Left ventricle myocardium inferior (tissue), 1 donor: ENCODE data around the gene DGUOK. TPM values are rescaled to one million over a fixed set of nuclear protein-coding genes. Genes with fewer than 3 reads are reported as not detected.

Experiments used
- DNase-seq: peaks from one replicate; pipeline ENCODE4 v3.0.0-alpha.2; 2020
- H3K27ac ChIP-seq: fragments of 200-600 bp; replicated peaks from 2 replicates; pipeline ENCODE4 v1.8.0; 2021
- H3K27me3 ChIP-seq: fragments of 200-600 bp; 2 replicates; pipeline ENCODE4 v1.8.0; 2021; ENCODE audit warnings: low read depth
- H3K36me3 ChIP-seq: fragments of 200-600 bp; 2 replicates; pipeline ENCODE4 v1.8.0; 2021
- H3K4me1 ChIP-seq: fragments of 200-600 bp; 2 replicates; pipeline ENCODE4 v1.8.0; 2021
- H3K4me3 ChIP-seq: fragments of 200-600 bp; 2 replicates; pipeline ENCODE4 v1.8.0; 2021; ENCODE audit warnings: mild to moderate bottlenecking, moderate library complexity
- H3K9me3 ChIP-seq: fragments of 200-600 bp; replicated peaks from 2 replicates; pipeline ENCODE4 v1.8.0; 2021
- intact Hi-C: fragments of 100-400 bp; cut with micrococcal nuclease; formaldehyde crosslinking; loops from one replicate; pipeline ENCODE4 v1.11.0; 2022
- total RNA-seq: library from RNA; stranded (reverse); fragmentation: NEBNext Ultra II Directional; extraction: Animal tissue kit (Norgen Biotek cat#: 25700); gene quantifications from one replicate; pipeline ENCODE4 v1.2.1, GENCODE V29; 2021
- TF ChIP-seq, protein P1 (sequence below): fragments of 200-600 bp; IDR thresholded peaks from 2 replicates; pipeline ENCODE4 v1.8.0; 2021; ENCODE audit warnings: antibody characterized with exemption, mild to moderate bottlenecking, borderline replicate concordance
- donor health status: DM: no; HTN: yes; CAD: no; lungs with severe emphysema.

DGUOK gene
- total RNA-seq, 1 donor from 2014 or later = 21.9 TPM

GRCh38 chr2:73921581-73921980, 5.1 kb upstream of the DGUOK start:
- peaks cover 5% of the 10 kb centered on the region for H3K4me1 ChIP-seq
- peaks cover 38% of the 10 kb centered on the region for H3K27me3 ChIP-seq
- DNase-seq = no peak
- no peak overlapping the region for H3K27ac ChIP-seq
- no peaks in the 10 kb centered on the region for H3K36me3 ChIP-seq
- intact Hi-C loops = no loop called here
- H3K4me3 ChIP-seq = no peak overlapping the region
- TF ChIP-seq, protein P1, sequence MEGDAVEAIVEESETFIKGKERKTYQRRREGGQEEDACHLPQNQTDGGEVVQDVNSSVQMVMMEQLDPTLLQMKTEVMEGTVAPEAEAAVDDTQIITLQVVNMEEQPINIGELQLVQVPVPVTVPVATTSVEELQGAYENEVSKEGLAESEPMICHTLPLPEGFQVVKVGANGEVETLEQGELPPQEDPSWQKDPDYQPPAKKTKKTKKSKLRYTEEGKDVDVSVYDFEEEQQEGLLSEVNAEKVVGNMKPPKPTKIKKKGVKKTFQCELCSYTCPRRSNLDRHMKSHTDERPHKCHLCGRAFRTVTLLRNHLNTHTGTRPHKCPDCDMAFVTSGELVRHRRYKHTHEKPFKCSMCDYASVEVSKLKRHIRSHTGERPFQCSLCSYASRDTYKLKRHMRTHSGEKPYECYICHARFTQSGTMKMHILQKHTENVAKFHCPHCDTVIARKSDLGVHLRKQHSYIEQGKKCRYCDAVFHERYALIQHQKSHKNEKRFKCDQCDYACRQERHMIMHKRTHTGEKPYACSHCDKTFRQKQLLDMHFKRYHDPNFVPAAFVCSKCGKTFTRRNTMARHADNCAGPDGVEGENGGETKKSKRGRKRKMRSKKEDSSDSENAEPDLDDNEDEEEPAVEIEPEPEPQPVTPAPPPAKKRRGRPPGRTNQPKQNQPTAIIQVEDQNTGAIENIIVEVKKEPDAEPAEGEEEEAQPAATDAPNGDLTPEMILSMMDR = no peak
- no peaks in the 10 kb centered on the region for H3K9me3 ChIP-seq

- Histone ChIP-seq H3K4me1 (peaks cover 14% of the 10 kb centered on the region), H3K36me3 (no peaks in the 10 kb centered on the region), H3K27me3 (peaks cover 31% of the 10 kb centered on the region), H3K9me3 (no peaks in the 10 kb centered on the region), H3K4me3 (no peak overlapping the region), H3K27ac (no peak overlapping the region)
- no peak for DNase-seq
- intact Hi-C loops = no loop called here
- TF ChIP-seq, protein P1 = no peak
Measured at GRCh38 chr2:73922681-73923080, 4.0 kb upstream of the DGUOK start.

DNA sequence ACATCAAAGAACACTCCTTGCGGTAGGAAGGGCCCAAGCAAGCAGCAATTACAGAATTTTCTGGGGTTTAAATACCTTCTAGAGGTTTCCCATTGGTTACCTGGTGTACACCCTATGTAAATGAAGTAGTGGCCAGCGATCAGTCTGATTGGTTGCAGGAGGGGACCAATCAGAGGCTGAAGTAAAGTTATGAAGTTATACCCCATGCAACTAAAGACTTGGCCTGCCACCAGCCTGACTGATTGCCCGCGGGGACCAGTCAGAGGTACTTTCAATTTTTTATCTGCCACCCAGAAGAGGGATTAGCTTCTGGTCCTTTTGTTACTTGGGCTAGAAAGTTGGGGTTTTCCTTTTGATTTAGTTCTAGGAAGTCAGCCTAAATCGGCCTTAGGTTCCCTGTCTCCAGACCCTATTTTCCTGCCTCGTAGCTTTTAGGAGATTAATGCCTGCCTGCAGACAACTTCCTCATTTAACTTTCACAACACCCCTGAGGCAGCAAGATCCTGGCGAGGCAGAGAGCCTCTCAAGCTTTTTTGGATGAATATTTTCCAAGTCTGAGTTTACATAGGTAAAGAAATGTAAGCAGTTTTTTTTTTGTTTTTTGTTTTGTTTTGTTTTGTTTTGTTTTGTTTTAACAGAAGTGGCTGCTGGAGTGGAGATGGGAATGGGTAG, 1.5 kb upstream of the DGUOK start:
- DNase-seq = no peak
- TF ChIP-seq, protein P1 = no peak
- Histone ChIP-seq H3K27ac (no peak overlapping the region), H3K4me1 (peaks cover 39% of the 10 kb centered on the region), H3K36me3 (no peaks in the 10 kb centered on the region), H3K4me3 (no peak overlapping the region), H3K9me3 (no peaks in the 10 kb centered on the region), H3K27me3 (peaks cover 10% of the 10 kb centered on the region)
- intact Hi-C loops = no loop called here

DNA sequence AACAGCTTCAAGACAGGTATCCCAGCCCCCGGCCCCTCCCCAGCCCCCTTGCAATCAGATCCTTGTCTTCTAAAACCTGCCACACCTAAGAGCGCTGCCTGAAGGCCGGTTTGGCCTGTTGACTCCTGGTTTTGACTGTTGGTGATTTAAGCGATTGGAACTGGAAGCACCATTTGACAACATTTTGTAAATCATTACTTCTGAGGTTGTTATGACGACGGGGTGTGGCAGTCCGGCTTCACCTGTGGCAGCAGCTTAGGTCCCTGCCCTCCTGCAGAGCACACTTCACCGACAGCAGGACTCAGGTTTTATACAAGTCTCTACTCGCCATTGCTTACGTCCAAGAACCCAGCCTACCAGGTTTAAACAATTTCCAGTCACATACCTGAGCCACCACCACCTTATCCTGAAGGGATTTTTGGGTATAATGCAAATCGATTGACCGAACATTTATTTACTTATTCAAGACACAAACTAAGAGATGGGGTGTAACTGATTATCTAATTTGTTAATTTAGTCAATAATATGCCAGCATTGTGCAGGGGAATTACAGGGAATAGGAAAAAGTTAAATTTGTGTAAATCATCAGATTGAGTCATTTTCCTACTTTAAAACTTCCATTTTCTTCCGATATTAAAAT, 707 bp upstream of the DGUOK start:
- Histone ChIP-seq H3K27ac (peak overlapping the region; percentile 93), H3K27me3 (peaks cover 5% of the 10 kb centered on the region), H3K4me3 (peak overlapping the region; percentile 81), H3K36me3 (no peaks in the 10 kb centered on the region), H3K9me3 (no peaks in the 10 kb centered on the region), H3K4me1 (peaks cover 46% of the 10 kb centered on the region)
- no peak for DNase-seq
- TF ChIP-seq, protein P1 = no peak
- intact Hi-C loops = no loop called here

- H3K9me3 ChIP-seq = no peaks in the 10 kb centered on the region
- TF ChIP-seq, protein P1 = no peak
- DNase-seq = no peak
- H3K4me1 ChIP-seq = peaks cover 59% of the 10 kb centered on the region
- no peaks in the 10 kb centered on the region for H3K36me3 ChIP-seq
- intact Hi-C loops = no loop called here
- H3K27ac ChIP-seq = peak overlapping the region; percentile 93
- peak overlapping the region; percentile 81 for H3K4me3 ChIP-seq
- no peaks in the 10 kb centered on the region for H3K27me3 ChIP-seq
Measured at GRCh38 chr2:73927344-73927743, 664 bp downstream of the DGUOK start.
